Esophagus squamous epithelium (tissue), 5 donors: ENCODE data around the gene VCL. TPM values are rescaled to one million over a fixed set of nuclear protein-coding genes. Genes with fewer than 3 reads are reported as not detected.
A peak's percentile ranks its signal among the peaks of the same experiment; 100 is the strongest.

Experiments used
- DNase-seq: peaks from one replicate; lab custom pipeline; 2025; lab: John Stamatoyannopoulos, UW
- H3K27ac ChIP-seq, 4 donors: fragments of 200-600 bp; sonication (generic); one replicate each; pipeline ENCODE4 v1.5.1; 2016 to 2019; ENCODE audit warnings: mild to moderate bottlenecking in 1 of 4
- H3K27me3 ChIP-seq, 4 donors: fragments of 200-600 bp; sonication (generic); 1 replicate in 3 of 4; 2 replicates in 1 of 4; pipeline versions ENCODE4 v1.5.1 to v1.6.0; 2017 to 2021; ENCODE audit warnings: antibody characterized with exemption in 1 of 4
- H3K36me3 ChIP-seq, 3 donors: fragments of 200-600 bp; sonication (generic); one replicate each; pipeline ENCODE4 v1.5.1; 2016 to 2019
- H3K4me1 ChIP-seq, 3 donors: fragments of 200-600 bp; sonication (generic); one replicate each; pipeline ENCODE4 v1.5.1; 2017 to 2019
- H3K4me3 ChIP-seq, 4 donors: fragments of 200-600 bp; sonication (generic); 1 replicate in 3 of 4; 2 replicates in 1 of 4; pipeline ENCODE4 v1.5.1; 2016 to 2019; ENCODE audit warnings: mild to moderate bottlenecking in 2 of 4, moderate library complexity in 1 of 4
- H3K9me3 ChIP-seq, 3 donors: fragments of 200-600 bp; sonication (generic); one replicate each; pipeline ENCODE4 v1.5.1; 2016 to 2019
- CTCF ChIP-seq, 6 experiments: fragments of 450-650 bp in 4 of 6; fragments of 200-600 bp in 2 of 6; sonication (generic) in 2 of 6; IDR thresholded peaks; one replicate each; pipeline ENCODE4 v1.5.1; 2016 to 2019; ENCODE audit warnings: antibody characterized with exemption in 6 of 6, mild to moderate bottlenecking in 4 of 6, moderate library complexity in 4 of 6
- POLR2A ChIP-seq, 4 donors: fragments of 450-650 bp; IDR thresholded peaks; one replicate each; pipeline ENCODE4 v1.6.1; 2017; ENCODE audit warnings: antibody characterized with exemption in 4 of 4, mild to moderate bottlenecking in 4 of 4, moderate library complexity in 3 of 4
- WGBS, 2 donors: methylation state at CpG; one replicate each; pipeline ENCODE4 v1.1.5; 2018; 5-methylcytosine and 5-hydroxymethylcytosine counted together
- intact Hi-C: fragments of 100-400 bp; cut with DNase I; formaldehyde crosslinking; loops from one replicate; pipeline ENCODE4 v1.15.0; 2022
- total RNA-seq, 4 donors: library from RNA; depleted of rRNA; stranded (reverse); fragments of >200 nt; gene quantifications; one replicate each; pipeline ENCODE4 v1.1.0, GENCODE V29; 2016
- donor health status: DM: yes; HTN: yes; CAD: no.

Gene VCL
- total RNA-seq, 4 donors from 2014 or later: 64.8 to 143 (median 75.0) TPM

- Histone ChIP-seq H3K36me3 (no peaks in the 10 kb centered on the region), H3K9me3 (no peaks in the 10 kb centered on the region), H3K4me1 (peaks cover 3 to 65% (median 22%) of the 10 kb centered on the region in 3 donors), H3K27ac (peak overlapping the region in 1 of 4 donors; percentile 21), H3K4me3 (no peak overlapping the region), H3K27me3 (no peaks in the 10 kb centered on the region)
- no peak for DNase-seq
- intact Hi-C loops: no loop called here
- 17 to 33% methylated on average over 4 of the region's 4 CpGs for whole genome bisulfite sequencing, 2 donors
- TF ChIP-seq CTCF (IDR thresholded peaks at IDR 0.05): no peak
- TF ChIP-seq POLR2A (IDR thresholded peaks at IDR 0.05): no peak
Measured at GRCh38 chr10:74021248-74022055, 23.5 kb downstream of the VCL start.

GRCh38 chr10:74022926-74023629 lies 25.2 kb downstream of the VCL start:
- Histone ChIP-seq H3K9me3 (no peaks in the 10 kb centered on the region), H3K27ac (no peak overlapping the region), H3K4me1 (peaks cover 3 to 68% (median 25%) of the 10 kb centered on the region in 3 donors), H3K4me3 (no peak overlapping the region), H3K27me3 (no peaks in the 10 kb centered on the region), H3K36me3 (no peaks in the 10 kb centered on the region)
- TF ChIP-seq CTCF (IDR thresholded peaks at IDR 0.05) (no peak), POLR2A (IDR thresholded peaks at IDR 0.05) (no peak)
- intact Hi-C loops: no loop called here
- WGBS, 2 donors: 45 to 58% methylated on average over 5 of the region's 5 CpGs
- no peak for DNase-seq

GRCh38 chr10:74024600-74024999 lies 26.7 kb downstream of the VCL start:
- no peak overlapping the region for H3K27ac ChIP-seq
- H3K9me3 ChIP-seq: no peaks in the 10 kb centered on the region
- DNase-seq: no peak
- no peak for TF ChIP-seq CTCF (IDR thresholded peaks at IDR 0.05)
- no peak for TF ChIP-seq POLR2A (IDR thresholded peaks at IDR 0.05)
- peaks cover 0 to 71% (median 25%) of the 10 kb centered on the region in 3 donors for H3K4me1 ChIP-seq
- no peak overlapping the region for H3K4me3 ChIP-seq
- H3K27me3 ChIP-seq: no peaks in the 10 kb centered on the region
- intact Hi-C loops: no loop called here
- no peaks in the 10 kb centered on the region for H3K36me3 ChIP-seq

GRCh38 chr10:74025380-74025978 lies 27.6 kb downstream of the VCL start:
- intact Hi-C loops: no loop called here
- no peaks in the 10 kb centered on the region for H3K9me3 ChIP-seq
- H3K4me1 ChIP-seq: peaks cover 0 to 75% (median 25%) of the 10 kb centered on the region in 3 donors
- TF ChIP-seq POLR2A (IDR thresholded peaks at IDR 0.05): no peak
- no peak for TF ChIP-seq CTCF (IDR thresholded peaks at IDR 0.05)
- no peaks in the 10 kb centered on the region for H3K27me3 ChIP-seq
- no peak for DNase-seq
- no peak overlapping the region for H3K4me3 ChIP-seq
- WGBS, 2 donors: 68 to 82% methylated on average over 5 of the region's 5 CpGs
- H3K36me3 ChIP-seq: no peaks in the 10 kb centered on the region
- H3K27ac ChIP-seq: no peak overlapping the region
